Measurements from ENCODE around the gene CCNK. TPM values are rescaled to one million over a fixed set of nuclear protein-coding genes. Genes with fewer than 3 reads are reported as not detected.

CCNK gene
- total RNA-seq, 1 experiment from 2014 or later, result 84.7 TPM

- CTCF ChIA-PET, result interaction anchor here (0.9 to 2.9 kb wide), 11 partner anchors 15 to 161 kb away, joined by 3 to 24 read pairs (median 5); partner anchors contain the start of genes CCNK, CYP46A1 and SETD3
- Mint-ChIP-seq H3K4me3 (no peak overlapping the region), H3K4me1 (peaks cover 47% of the 10 kb centered on the region), H3K9me3 (no peaks in the 10 kb centered on the region), H3K36me3 (no peaks in the 10 kb centered on the region), H3K27ac (no peak overlapping the region), H3K27me3 (ENCODE audit: low read depth) (no peaks in the 10 kb centered on the region)
- no peak for DNase-seq (ENCODE audit: low spot score)
- ATAC-seq, result peak; percentile 12
- POLR2A ChIA-PET, result interaction anchor here (0.7 kb wide), 1 partner anchor 42 kb away, joined by 3 read pairs; no protein-coding TSS in a partner anchor
- no peak for TF ChIP-seq PREB (CRISPR knock-in tag; IDR thresholded peaks at IDR 0.05; ENCODE audit: borderline replicate concordance)
- TF ChIP-seq FOXP1 (CRISPR knock-in tag; IDR thresholded peaks at IDR 0.05; ENCODE audit: borderline replicate concordance), result 0 out of 2 replicates have a peak, but pooled peaks have one; percentile 26
Observed at GRCh38 chr14:99522934-99523703, 41.9 kb downstream of the CCNK start.

- POLR2A ChIA-PET, result interaction anchor here (0.7 to 1.2 kb wide), 2 partner anchors 41 to 43 kb away, joined by 3 read pairs; partner anchors contain the start of genes CCNK and SETD3
- H3K36me3 Mint-ChIP-seq, result no peaks in the 10 kb centered on the region
- no peaks in the 10 kb centered on the region for H3K9me3 Mint-ChIP-seq
- H3K4me3 Mint-ChIP-seq, result no peak overlapping the region
- no peak overlapping the region for H3K27ac Mint-ChIP-seq
- no peak for ATAC-seq
- CTCF ChIA-PET, result interaction anchor here (0.5 to 2.9 kb wide), 20 partner anchors 14 to 669 kb away, joined by 3 to 24 read pairs (median 4); partner anchors contain the start of genes CCNK, CYP46A1 and SETD3
- TF ChIP-seq NR3C1 (CRISPR knock-in tag; conservative IDR thresholded peaks at IDR 0.05; ENCODE audit: low read depth), result no peak
- TF ChIP-seq ZBTB21 (CRISPR knock-in tag; IDR thresholded peaks at IDR 0.05; ENCODE audit: borderline replicate concordance), result no peak
- TF ChIP-seq ZNF425 (CRISPR knock-in tag; conservative IDR thresholded peaks at IDR 0.05), result no peak
- no peak for TF ChIP-seq ATF2 (CRISPR knock-in tag; IDR thresholded peaks at IDR 0.05; ENCODE audit: borderline replicate concordance, low read depth)
- no peak for TF ChIP-seq NR1H2 (CRISPR knock-in tag; IDR thresholded peaks at IDR 0.05)
- no peak for TF ChIP-seq FOXP1 (CRISPR knock-in tag; IDR thresholded peaks at IDR 0.05; ENCODE audit: borderline replicate concordance)
- no peak for TF ChIP-seq HMGA2 (CRISPR knock-in tag; IDR thresholded peaks at IDR 0.05)
- TF ChIP-seq ZNF532 (CRISPR knock-in tag; IDR thresholded peaks at IDR 0.05; ENCODE audit: borderline replicate concordance), result no peak
- TF ChIP-seq ZNF671 (CRISPR knock-in tag; IDR thresholded peaks at IDR 0.05), result no peak
- no peak for TF ChIP-seq ZSCAN18 (CRISPR knock-in tag; IDR thresholded peaks at IDR 0.05)
- no peak for TF ChIP-seq ESRRA (CRISPR knock-in tag; IDR thresholded peaks at IDR 0.05; ENCODE audit: borderline replicate concordance)
- no peak for TF ChIP-seq STAT6 (CRISPR knock-in tag; conservative IDR thresholded peaks at IDR 0.05; ENCODE audit: low read depth)
- TF ChIP-seq NFYB (CRISPR knock-in tag; conservative IDR thresholded peaks at IDR 0.05; ENCODE audit: low read depth), result no peak
- no peak for TF ChIP-seq ZNF121 (CRISPR knock-in tag; IDR thresholded peaks at IDR 0.05)
- TF ChIP-seq FOXJ3 (CRISPR knock-in tag; IDR thresholded peaks at IDR 0.05; ENCODE audit: borderline replicate concordance), result no peak
- H3K4me1 Mint-ChIP-seq, result peaks cover 49% of the 10 kb centered on the region
- DNase-seq (ENCODE audit: low spot score), result no peak
- no peaks in the 10 kb centered on the region for H3K27me3 Mint-ChIP-seq (ENCODE audit: low read depth)
Observed at GRCh38 chr14:99523704-99524055, 42.5 kb downstream of the CCNK start.

All from WTC11 (cell line).